Brain microvascular endothelial cell (primary cell): ENCODE results near the gene PRDM15.

ENCODE experiments used
- DNase-seq: peaks from one replicate; pipeline ENCODE4 v3.0.0-alpha.2; 2020
- H3K27ac ChIP-seq: fragments of 250-450 bp; sonication (Bioruptor Pico); 2 replicates; pipeline ENCODE4 v1.5.1; 2020; ENCODE audit warnings: mild to moderate bottlenecking, moderate library complexity
- H3K27me3 ChIP-seq: fragments of 250-450 bp; sonication (Bioruptor Pico); replicated peaks from 2 replicates; pipeline ENCODE4 v1.5.1; 2020; ENCODE audit warnings: mild to moderate bottlenecking
- H3K36me3 ChIP-seq: fragments of 250-450 bp; sonication (Bioruptor Pico); replicated peaks from 2 replicates; pipeline ENCODE4 v1.5.1; 2020; ENCODE audit warnings: mild to moderate bottlenecking
- H3K4me3 ChIP-seq: 2 replicates; pipeline ENCODE4 v1.5.1; 2011; ENCODE audit warnings: low read depth, mild to moderate bottlenecking, control low read depth, low read length, moderate library complexity
- CTCF ChIP-seq: IDR thresholded peaks from 2 replicates; pipeline ENCODE4 v1.5.1; 2011; ENCODE audit warnings: low read depth, mild to moderate bottlenecking, moderate library complexity, low read length, control low read depth, inconsistent platforms; ENCODE audit errors: missing control alignments
- in situ Hi-C: cut with HindIII; loops from 2 replicates; pipeline ENCODE4 v1.10.0; 2017; ENCODE audit warnings: low sequenced_read_pairs, low pct_ligation_motif_present

PRDM15 gene

GRCh38 chr21:41820384-41821080, 58.6 kb downstream of the PRDM15 start:
- Histone ChIP-seq H3K4me3 (no peak overlapping the region), H3K27ac (no peak overlapping the region), H3K27me3 (no peaks in the 10 kb centered on the region), H3K36me3 (peaks cover 6% of the 10 kb centered on the region)
- TF ChIP-seq CTCF, result no peak
- DNase-seq, result no peak
- in situ Hi-C loops, result no loop called here

GRCh38 chr21:41819856-41820281, 59.3 kb downstream of the PRDM15 start:
- H3K36me3 ChIP-seq, result peaks cover 9% of the 10 kb centered on the region
- in situ Hi-C loops, result no loop called here
- no peaks in the 10 kb centered on the region for H3K27me3 ChIP-seq
- no peak overlapping the region for H3K4me3 ChIP-seq
- DNase-seq, result no peak
- H3K27ac ChIP-seq, result no peak overlapping the region
- no peak for TF ChIP-seq CTCF

GRCh38 chr21:41819236-41819855, 59.8 kb downstream of the PRDM15 start:
- Histone ChIP-seq H3K4me3 (no peak overlapping the region), H3K27ac (no peak overlapping the region), H3K27me3 (no peaks in the 10 kb centered on the region), H3K36me3 (peaks cover 9% of the 10 kb centered on the region)
- TF ChIP-seq CTCF, result no peak
- DNase-seq, result no peak
- in situ Hi-C loops, result no loop called here

- in situ Hi-C loops, result no loop called here
- Histone ChIP-seq H3K4me3 (no peak overlapping the region), H3K27ac (no peak overlapping the region), H3K36me3 (peaks cover 9% of the 10 kb centered on the region), H3K27me3 (no peaks in the 10 kb centered on the region)
- no peak for TF ChIP-seq CTCF
- DNase-seq, result no peak
These were observed 61.0 kb downstream of the PRDM15 start for GRCh38 chr21:41817877-41818855.

GRCh38 chr21:41817228-41817627, 61.9 kb downstream of the PRDM15 start:
- Histone ChIP-seq H3K36me3 (peaks cover 9% of the 10 kb centered on the region), H3K27me3 (no peaks in the 10 kb centered on the region), H3K27ac (no peak overlapping the region), H3K4me3 (no peak overlapping the region)
- in situ Hi-C loops, result no loop called here
- DNase-seq, result peak; percentile 75
- TF ChIP-seq CTCF, result peak; percentile 92
